GM12878 (cell line): ENCODE data around the gene CD38. TPM values are rescaled to one million over a fixed set of nuclear protein-coding genes. Genes with fewer than 3 reads are reported as not detected.

Experiments used
- ATAC-seq: fragments of 200-7000 bp; cut with Tn5 transposase; 3 replicates; pipeline ENCODE4 v1.9.1; 2020; ENCODE audit warnings: mild to moderate bottlenecking, moderate library complexity
- BruUV-seq: library from RNA; stranded (reverse); fragments of 400-500 nt; replicated peaks from 2 replicates; lab custom pipeline; 2021; lab: Mats Ljungman, UMichigan
- CTCF ChIA-PET: fragments of 300-600 bp; sonication (Branson Sonifier 250); formaldehyde crosslinking; extraction: SDS; loops from one replicate; lab custom pipeline; 2021; ENCODE audit warnings: inconsistent platforms; lab: Yijun Ruan, JAX
- POLR2A ChIA-PET: fragments of 350-600 bp; formaldehyde crosslinking; extraction: SDS; loops from one replicate; lab custom pipeline; 2021; ENCODE audit warnings: inconsistent platforms; lab: Charles Lee
- RAD21 ChIA-PET: fragments of 300-600 bp; sonication (Branson Sonifier 250); formaldehyde crosslinking; loops from one replicate; lab custom pipeline; 2023; ENCODE audit warnings: antibody characterized with exemption; ENCODE audit not compliant: unreplicated experiment; lab: Charles Lee
- SMC1A ChIA-PET: fragments of 300-600 bp; sonication (Branson Sonifier 250); formaldehyde crosslinking; loops from one replicate; lab custom pipeline; 2023; ENCODE audit not compliant: unreplicated experiment, uncharacterized antibody; lab: Charles Lee
- DNase-seq: peaks from one replicate; pipeline ENCODE4 v3.0.0-alpha.2; 2011; ENCODE audit warnings: low read depth, low spot score
- FAIRE-seq: peaks from 3 replicates; lab custom pipeline; 2011; peaks lifted over from hg19 to GRCh38; lab: Jason Lieb, UNC
- H2AFZ ChIP-seq: 2 replicates; pipeline ENCODE4 v1.6.0; 2011; ENCODE audit warnings: low read depth, low read length, control low read depth; ENCODE audit not compliant: control insufficient read depth
- H3K27ac ChIP-seq: 2 replicates; pipeline ENCODE4 v1.5.1; 2011; ENCODE audit warnings: control low read depth; ENCODE audit not compliant: control insufficient read depth, insufficient read depth
- H3K27me3 ChIP-seq, 2 experiments: replicated peaks in 1 of 2; 2 replicates each; pipeline versions ENCODE4 v1.6.0 to v1.6.1; 2011; ENCODE audit warnings: low read length in 1 of 2; ENCODE audit not compliant: control insufficient read depth in 2 of 2, insufficient read depth in 2 of 2
- H3K36me3 ChIP-seq, 2 experiments: 2 replicates each; pipeline ENCODE4 v1.5.1; 2011; ENCODE audit warnings: low read length in 1 of 2; ENCODE audit not compliant: control insufficient read depth in 2 of 2, insufficient read depth in 2 of 2
- H3K4me1 ChIP-seq: 2 replicates; pipeline ENCODE4 v1.6.1; 2011; ENCODE audit warnings: mild to moderate bottlenecking, low read length, moderate library complexity, mixed read lengths; ENCODE audit not compliant: control insufficient read depth, insufficient read depth
- H3K4me2 ChIP-seq: 2 replicates; pipeline ENCODE4 v1.6.0; 2011; ENCODE audit warnings: control low read depth; ENCODE audit not compliant: control insufficient read depth, insufficient read depth
- H3K4me3 ChIP-seq: fragments of 200-600 bp; sonication (generic); 2 replicates; pipeline ENCODE4 v1.5.1; 2016
- H3K79me2 ChIP-seq: 2 replicates; pipeline ENCODE4 v1.6.0; 2011; ENCODE audit warnings: low read length; ENCODE audit not compliant: control insufficient read depth, insufficient read depth
- H3K9ac ChIP-seq: 2 replicates; pipeline ENCODE4 v1.8.0; 2011; ENCODE audit warnings: low read length, control low read depth, mixed read lengths; ENCODE audit not compliant: control insufficient read depth, insufficient read depth
- H3K9me3 ChIP-seq: replicated peaks from 3 replicates; pipeline ENCODE4 v1.5.1; 2011; ENCODE audit warnings: mild to moderate bottlenecking, low read length; ENCODE audit not compliant: control insufficient read depth, insufficient read depth
- H4K20me1 ChIP-seq: 2 replicates; pipeline ENCODE4 v1.6.0; 2011; ENCODE audit not compliant: control insufficient read depth, insufficient read depth
- YY1 ChIP-seq: IDR thresholded peaks from 2 replicates; pipeline ENCODE4 v1.6.1; 2011; ENCODE audit warnings: low read depth, mild to moderate bottlenecking, low read length
- WGBS: methylation state at CpG from one replicate; pipeline ENCODE4 v1.1.6; 2016; ENCODE audit warnings: low lambda C conversion rate; ENCODE audit not compliant: insufficient replicate concordance, insufficient coverage; ENCODE audit errors: missing lambda C conversion rate; 5-methylcytosine and 5-hydroxymethylcytosine counted together
- in situ Hi-C: fragments of 300-500 bp; cut with MboI; formaldehyde crosslinking; loops from 9 replicates; pipeline ENCODE4 v1.14.3; 2018; ENCODE audit warnings: mixed read lengths
- intact Hi-C: fragments of 100-400 bp; cut with micrococcal nuclease; formaldehyde crosslinking; loops from one replicate; pipeline ENCODE4 v1.14.2; 2022; ENCODE audit not compliant: unreplicated experiment
- polyA plus RNA-seq, 11 experiments: library from polyadenylated mRNA; depleted of rRNA in 4 of 11; unstranded in 6 of 11; stranded (reverse) in 5 of 11; fragments of >200 nt; fragmentation: Nextera tagmentation in 4 of 11; fragmentation: Illumina TruSeq in 1 of 11; extraction: Ambion mirVana in 4 of 11; extraction: Trizol in 1 of 11; gene quantifications; 1 replicate in 1 of 11; 2 replicates in 10 of 11; pipeline versions ENCODE4 v1.2.1 to v1.2.3, GENCODE V29; 2011 to 2016; ENCODE audit warnings: inconsistent platforms in 2 of 11, missing spikeins in 2 of 11, low read depth in 1 of 11
- total RNA-seq, 4 experiments: library from RNA; depleted of rRNA in 3 of 4; stranded (reverse); fragments of >200 nt in 3 of 4; fragmentation: Illumina TruSeq in 1 of 4; extraction: Trizol in 1 of 4; gene quantifications; 2 replicates each; pipeline versions ENCODE4 v1.2.1 to v1.2.3, GENCODE V29; 2013 to 2021
- TF ChIP-seq, protein P1 (sequence below): fragments of 450-650 bp; IDR thresholded peaks from 2 replicates; pipeline ENCODE4 v1.6.1; 2017; ENCODE audit warnings: mild to moderate bottlenecking, moderate library complexity

The CD38 gene
- total and polyA plus RNA-seq, 10 of the 15 experiments (the other 5 are each of a cell fraction or from before 2014, with no cell fraction given), result 3.5 to 39.8 (median 12.7) TPM

DNA sequence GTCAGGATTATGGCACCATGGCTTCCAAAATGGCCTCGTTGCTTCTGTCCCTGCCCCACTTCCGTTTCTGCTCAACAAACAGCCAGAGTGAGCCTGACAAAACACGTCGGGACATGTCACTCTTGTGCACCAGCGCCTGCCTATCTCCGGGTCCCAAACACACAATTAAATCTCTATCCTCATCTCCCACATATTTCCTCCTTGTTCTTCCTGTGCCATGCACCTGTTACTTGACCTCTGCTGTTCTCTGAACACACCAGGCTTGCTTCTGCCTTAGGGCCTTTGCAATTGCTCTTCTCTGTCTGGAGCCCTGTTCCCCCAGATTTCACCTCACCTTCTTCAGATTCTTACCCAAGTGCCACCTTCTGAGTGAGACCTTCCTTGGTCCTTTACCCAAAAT lies 12.7 kb upstream of the CD38 start:
- CTCF ChIA-PET, result interaction anchor here (1.2 to 2.7 kb wide), 6 partner anchors 8 to 191 kb away, joined by 3 to 29 read pairs (median 4); no protein-coding TSS in a partner anchor
- no peaks in the 10 kb centered on the region for H4K20me1 ChIP-seq
- H3K79me2 ChIP-seq, result no peaks in the 10 kb centered on the region
- H3K4me3 ChIP-seq, result no peak overlapping the region
- H3K9me3 ChIP-seq, result no peaks in the 10 kb centered on the region
- SMC1A ChIA-PET, result interaction anchor here (1.4 to 2.7 kb wide), 5 partner anchors 8 to 21 kb away, joined by 4 to 25 read pairs (median 7); no protein-coding TSS in a partner anchor
- peaks cover 18% of the 10 kb centered on the region; the same call in 1 of the 2 replicates for H3K4me1 ChIP-seq
- TF ChIP-seq, protein P1, sequence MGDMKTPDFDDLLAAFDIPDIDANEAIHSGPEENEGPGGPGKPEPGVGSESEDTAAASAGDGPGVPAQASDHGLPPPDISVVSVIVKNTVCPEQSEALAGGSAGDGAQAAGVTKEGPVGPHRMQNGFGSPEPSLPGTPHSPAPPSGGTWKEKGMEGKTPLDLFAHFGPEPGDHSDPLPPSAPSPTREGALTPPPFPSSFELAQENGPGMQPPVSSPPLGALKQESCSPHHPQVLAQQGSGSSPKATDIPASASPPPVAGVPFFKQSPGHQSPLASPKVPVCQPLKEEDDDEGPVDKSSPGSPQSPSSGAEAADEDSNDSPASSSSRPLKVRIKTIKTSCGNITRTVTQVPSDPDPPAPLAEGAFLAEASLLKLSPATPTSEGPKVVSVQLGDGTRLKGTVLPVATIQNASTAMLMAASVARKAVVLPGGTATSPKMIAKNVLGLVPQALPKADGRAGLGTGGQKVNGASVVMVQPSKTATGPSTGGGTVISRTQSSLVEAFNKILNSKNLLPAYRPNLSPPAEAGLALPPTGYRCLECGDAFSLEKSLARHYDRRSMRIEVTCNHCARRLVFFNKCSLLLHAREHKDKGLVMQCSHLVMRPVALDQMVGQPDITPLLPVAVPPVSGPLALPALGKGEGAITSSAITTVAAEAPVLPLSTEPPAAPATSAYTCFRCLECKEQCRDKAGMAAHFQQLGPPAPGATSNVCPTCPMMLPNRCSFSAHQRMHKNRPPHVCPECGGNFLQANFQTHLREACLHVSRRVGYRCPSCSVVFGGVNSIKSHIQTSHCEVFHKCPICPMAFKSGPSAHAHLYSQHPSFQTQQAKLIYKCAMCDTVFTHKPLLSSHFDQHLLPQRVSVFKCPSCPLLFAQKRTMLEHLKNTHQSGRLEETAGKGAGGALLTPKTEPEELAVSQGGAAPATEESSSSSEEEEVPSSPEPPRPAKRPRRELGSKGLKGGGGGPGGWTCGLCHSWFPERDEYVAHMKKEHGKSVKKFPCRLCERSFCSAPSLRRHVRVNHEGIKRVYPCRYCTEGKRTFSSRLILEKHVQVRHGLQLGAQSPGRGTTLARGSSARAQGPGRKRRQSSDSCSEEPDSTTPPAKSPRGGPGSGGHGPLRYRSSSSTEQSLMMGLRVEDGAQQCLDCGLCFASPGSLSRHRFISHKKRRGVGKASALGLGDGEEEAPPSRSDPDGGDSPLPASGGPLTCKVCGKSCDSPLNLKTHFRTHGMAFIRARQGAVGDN, result no peak
- peak; percentile 41; the same call in 1 of the 2 replicates for TF ChIP-seq YY1
- no peak overlapping the region for H3K4me2 ChIP-seq
- no peaks in the 10 kb centered on the region for H3K27me3 ChIP-seq
- in situ Hi-C loops (no loop called here), intact Hi-C loops (no loop called here)
- H3K27ac ChIP-seq, result no peak overlapping the region
- POLR2A ChIA-PET, result interaction anchor here (5.5 kb wide), 1 partner anchor 9 kb away, joined by 19 read pairs; no protein-coding TSS in a partner anchor
- H2AFZ ChIP-seq, result no peak overlapping the region
- H3K9ac ChIP-seq, result no peak overlapping the region
- no peaks in the 10 kb centered on the region for H3K36me3 ChIP-seq
- DNase-seq, result no peak
- RAD21 ChIA-PET, result interaction anchor here (1.6 to 2.7 kb wide), 3 partner anchors 9 to 40 kb away, joined by 7 to 13 read pairs (median 8); no protein-coding TSS in a partner anchor
- 70% methylated on average over 6 of the region's 6 CpGs for WGBS
- no peak for ATAC-seq
- FAIRE-seq, result no peak
- BruUV-seq, result no TSS peak
